ENCODE data around the gene FALEC. TPM values are rescaled to one million over a fixed set of nuclear protein-coding genes. Genes with fewer than 3 reads are reported as not detected.

Gene FALEC
- total RNA-seq, 2 donors from 2014 or later: not detected

DNA sequence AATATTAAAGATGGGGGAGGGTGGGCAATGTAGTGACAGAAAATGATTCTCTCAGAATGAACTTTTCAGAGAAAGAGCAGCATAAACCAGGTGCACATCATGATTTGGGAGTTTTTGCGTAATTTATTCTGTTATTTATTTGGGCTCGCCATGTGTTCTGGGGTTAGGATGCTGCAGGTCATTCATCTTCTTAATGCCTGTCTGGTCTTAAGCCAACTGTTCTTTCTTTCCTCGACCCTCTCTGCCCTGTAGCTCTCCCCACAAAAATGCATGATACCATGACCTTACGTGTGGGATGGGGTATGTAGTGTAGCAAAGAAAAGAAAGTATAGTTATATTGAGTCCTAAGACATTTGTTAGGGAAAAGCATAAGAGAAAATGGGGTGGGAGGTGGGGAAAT is 40.7 kb upstream of the FALEC start:
- Histone ChIP-seq H3K4me1 (peaks cover 0 to 25% of the 10 kb centered on the region in 2 donors), H3K9me3 (no peaks in the 10 kb centered on the region), H3K36me3 (peaks cover 30% of the 10 kb centered on the region), H3K4me3 (no peak overlapping the region), H3K27ac (no peak overlapping the region), H3K27me3 (no peaks in the 10 kb centered on the region)
- DNase-seq (ENCODE audit: low spot score): no peak
- TF ChIP-seq, protein P1, sequence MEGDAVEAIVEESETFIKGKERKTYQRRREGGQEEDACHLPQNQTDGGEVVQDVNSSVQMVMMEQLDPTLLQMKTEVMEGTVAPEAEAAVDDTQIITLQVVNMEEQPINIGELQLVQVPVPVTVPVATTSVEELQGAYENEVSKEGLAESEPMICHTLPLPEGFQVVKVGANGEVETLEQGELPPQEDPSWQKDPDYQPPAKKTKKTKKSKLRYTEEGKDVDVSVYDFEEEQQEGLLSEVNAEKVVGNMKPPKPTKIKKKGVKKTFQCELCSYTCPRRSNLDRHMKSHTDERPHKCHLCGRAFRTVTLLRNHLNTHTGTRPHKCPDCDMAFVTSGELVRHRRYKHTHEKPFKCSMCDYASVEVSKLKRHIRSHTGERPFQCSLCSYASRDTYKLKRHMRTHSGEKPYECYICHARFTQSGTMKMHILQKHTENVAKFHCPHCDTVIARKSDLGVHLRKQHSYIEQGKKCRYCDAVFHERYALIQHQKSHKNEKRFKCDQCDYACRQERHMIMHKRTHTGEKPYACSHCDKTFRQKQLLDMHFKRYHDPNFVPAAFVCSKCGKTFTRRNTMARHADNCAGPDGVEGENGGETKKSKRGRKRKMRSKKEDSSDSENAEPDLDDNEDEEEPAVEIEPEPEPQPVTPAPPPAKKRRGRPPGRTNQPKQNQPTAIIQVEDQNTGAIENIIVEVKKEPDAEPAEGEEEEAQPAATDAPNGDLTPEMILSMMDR (IDR thresholded peaks at IDR 0.05): no peak

DNA sequence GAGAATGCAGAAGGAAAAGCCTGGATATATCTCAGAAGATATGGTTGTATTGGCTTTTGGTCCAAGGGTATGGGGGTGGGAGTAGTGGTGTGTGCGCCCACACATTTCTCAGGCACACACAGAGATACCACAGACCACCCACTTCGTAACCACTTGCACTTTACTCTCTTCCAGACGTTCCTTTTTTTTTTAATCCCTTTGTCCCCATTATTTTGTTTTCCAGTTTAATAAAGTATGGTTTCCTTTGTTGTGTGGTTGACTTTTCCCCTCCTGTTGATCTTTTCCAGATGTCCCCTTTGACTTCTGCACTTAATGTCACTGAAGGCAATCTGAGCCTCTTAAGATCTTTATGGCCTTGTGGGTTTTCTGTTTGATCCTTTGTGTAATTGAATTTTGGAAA is 38.8 kb upstream of the FALEC start:
- peak overlapping the region in 1 of 2 donors; percentile 32 for H3K27ac ChIP-seq
- TF ChIP-seq, protein P1 (IDR thresholded peaks at IDR 0.05): no peak

DNA sequence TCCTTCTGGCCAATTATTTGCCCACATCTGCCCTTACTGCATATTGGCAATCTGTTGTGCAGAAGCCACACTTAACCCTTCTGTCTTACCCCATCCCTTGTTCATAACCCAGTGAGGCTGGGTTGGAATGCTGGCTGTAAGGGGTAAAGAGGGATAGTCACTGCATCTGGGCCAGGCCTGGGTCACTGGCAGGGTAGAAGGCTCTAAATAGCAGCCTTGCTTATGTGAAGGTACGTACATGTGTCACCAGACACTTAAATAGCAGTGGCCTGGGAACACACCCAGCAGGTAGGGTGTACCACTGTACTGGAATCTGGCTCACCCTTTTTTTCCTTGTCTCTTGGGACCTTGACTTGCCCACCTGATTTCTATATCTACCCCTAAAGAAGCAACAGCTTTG is 38.2 kb upstream of the FALEC start:
- Histone ChIP-seq H3K4me1 (peaks cover 0 to 20% of the 10 kb centered on the region in 2 donors), H3K4me3 (no peak overlapping the region), H3K9me3 (no peaks in the 10 kb centered on the region), H3K27ac (peak overlapping the region in 1 of 2 donors; percentile 32), H3K27me3 (no peaks in the 10 kb centered on the region), H3K36me3 (peaks cover 5% of the 10 kb centered on the region)
- TF ChIP-seq, protein P1 (IDR thresholded peaks at IDR 0.05): no peak
- DNase-seq (ENCODE audit: low spot score): no peak

More for the DNA sequence above, 38.8 kb upstream of the FALEC start:
- Histone ChIP-seq H3K27me3 (no peaks in the 10 kb centered on the region), H3K4me1 (peaks cover 0 to 20% of the 10 kb centered on the region in 2 donors), H3K4me3 (no peak overlapping the region), H3K9me3 (no peaks in the 10 kb centered on the region), H3K36me3 (peaks cover 11% of the 10 kb centered on the region)
- DNase-seq (ENCODE audit: low spot score): no peak

DNA sequence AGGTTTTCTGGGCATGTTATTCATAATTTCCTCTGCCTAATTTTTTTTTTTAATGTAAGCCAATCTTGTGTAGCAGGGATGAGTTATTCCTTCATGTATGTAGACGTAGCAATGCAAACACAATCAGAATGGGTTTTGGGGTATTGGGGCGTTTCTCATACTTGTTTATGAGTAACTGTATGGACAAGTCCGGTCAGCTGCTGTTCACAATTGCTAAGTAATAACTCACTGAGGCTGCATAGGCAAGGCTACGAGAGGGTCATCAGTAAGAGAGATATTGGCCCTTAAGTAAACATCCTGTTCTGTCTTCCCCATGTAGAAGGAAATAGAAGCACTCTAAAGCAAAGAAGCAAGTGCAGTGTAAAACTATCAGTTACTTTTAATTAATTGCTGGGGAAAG is 37.8 kb upstream of the FALEC start:
- no peak for DNase-seq (ENCODE audit: low spot score)
- Histone ChIP-seq H3K27me3 (no peaks in the 10 kb centered on the region), H3K27ac (peak overlapping the region in 1 of 2 donors; percentile 32), H3K4me1 (peaks cover 0 to 20% of the 10 kb centered on the region in 2 donors), H3K4me3 (no peak overlapping the region), H3K36me3 (peaks cover under 1% of the 10 kb centered on the region), H3K9me3 (no peaks in the 10 kb centered on the region)
- TF ChIP-seq, protein P1 (IDR thresholded peaks at IDR 0.05): no peak

DNA sequence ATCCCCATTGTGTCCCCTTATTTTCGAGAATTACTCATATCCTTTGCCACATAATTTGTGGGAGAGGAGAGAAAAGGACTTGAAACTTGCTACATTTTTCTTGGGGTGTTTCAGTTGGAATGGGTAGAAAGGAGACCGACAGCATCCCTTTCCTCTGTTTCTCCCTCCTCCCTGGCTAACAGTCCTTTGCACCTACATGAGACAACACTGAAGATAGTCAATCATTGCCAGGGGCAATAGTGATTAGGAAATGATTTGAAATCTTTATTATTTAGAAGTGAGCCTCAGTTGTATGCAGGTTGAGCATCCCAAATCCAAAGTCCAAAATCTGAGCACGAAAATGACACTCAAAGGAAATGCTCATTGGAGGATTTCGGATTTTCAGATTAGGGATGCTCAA is 36.2 kb upstream of the FALEC start:
- H3K9me3 ChIP-seq: no peaks in the 10 kb centered on the region
- TF ChIP-seq, protein P1 (IDR thresholded peaks at IDR 0.05): no peak
- H3K4me1 ChIP-seq: peaks cover 0 to 15% of the 10 kb centered on the region in 2 donors
- H3K4me3 ChIP-seq: no peak overlapping the region
- no peak overlapping the region for H3K27ac ChIP-seq
- H3K27me3 ChIP-seq: no peaks in the 10 kb centered on the region
- DNase-seq (ENCODE audit: low spot score): no peak
- no peaks in the 10 kb centered on the region for H3K36me3 ChIP-seq

DNA sequence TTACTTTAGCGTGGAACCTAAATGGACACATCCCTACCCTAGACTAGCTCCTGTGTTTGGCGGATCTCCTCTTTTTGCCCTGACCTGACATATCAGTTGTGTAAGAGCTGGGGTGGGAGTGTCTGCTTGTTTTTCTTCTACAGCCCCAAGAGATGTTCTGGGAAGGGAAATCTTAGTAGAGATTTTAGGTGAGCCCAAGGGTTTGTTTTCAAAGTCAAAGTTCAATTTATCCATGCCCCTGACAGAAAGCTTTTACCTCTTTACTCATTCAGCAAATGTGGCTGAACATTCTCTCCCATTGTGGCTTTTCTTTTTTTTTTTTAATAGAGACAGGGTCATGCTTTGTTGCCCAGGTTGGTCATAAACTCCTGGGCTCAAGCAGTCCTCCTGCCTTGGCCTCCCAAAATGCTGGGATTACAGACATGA is 35.6 kb upstream of the FALEC start:
- no peak for DNase-seq (ENCODE audit: low spot score)
- TF ChIP-seq, protein P1 (IDR thresholded peaks at IDR 0.05): no peak
- Histone ChIP-seq H3K4me1 (peaks cover 0 to 15% of the 10 kb centered on the region in 2 donors), H3K27me3 (no peaks in the 10 kb centered on the region), H3K27ac (no peak overlapping the region), H3K4me3 (no peak overlapping the region), H3K36me3 (no peaks in the 10 kb centered on the region), H3K9me3 (no peaks in the 10 kb centered on the region)

All from right atrium auricular region (tissue), 2 donors.